ENCODE results near the gene ACADS. TPM values are rescaled to one million over a fixed set of nuclear protein-coding genes. Genes with fewer than 3 reads are reported as not detected.

The ACADS gene
- total RNA-seq, 1 donor from 2014 or later: 7.2 TPM

- Mint-ChIP-seq H3K36me3 (ENCODE audit: low read depth) (no peaks in the 10 kb centered on the region), H3K27ac (ENCODE audit: unreplicated experiment) (no peak overlapping the region), H3K4me3 (ENCODE audit: unreplicated experiment) (no peak overlapping the region), H3K4me1 (ENCODE audit: low read depth) (no peaks in the 10 kb centered on the region), H3K9me3 (ENCODE audit: low read depth) (peaks cover 2% of the 10 kb centered on the region), H3K27me3 (ENCODE audit: low read depth) (no peaks in the 10 kb centered on the region)
- no peak for DNase-seq (ENCODE audit: low spot score)
- TF ChIP-seq CTCF (IDR thresholded peaks at IDR 0.05): no peak
Measured at GRCh38 chr12:120749256-120749655, 23.6 kb downstream of the ACADS start.

GRCh38 chr12:120750806-120751205 lies 25.2 kb downstream of the ACADS start:
- peaks cover 3% of the 10 kb centered on the region for H3K36me3 Mint-ChIP-seq (ENCODE audit: low read depth)

GRCh38 chr12:120751389-120751788 lies 25.8 kb downstream of the ACADS start:
- Mint-ChIP-seq H3K36me3 (ENCODE audit: low read depth) (peaks cover 3% of the 10 kb centered on the region), H3K9me3 (ENCODE audit: low read depth) (peaks cover 11% of the 10 kb centered on the region), H3K27ac (ENCODE audit: unreplicated experiment) (peak overlapping the region; percentile 2), H3K4me3 (ENCODE audit: unreplicated experiment) (no peak overlapping the region), H3K27me3 (ENCODE audit: low read depth) (no peaks in the 10 kb centered on the region), H3K4me1 (ENCODE audit: low read depth) (no peaks in the 10 kb centered on the region)
- no peak for TF ChIP-seq CTCF (IDR thresholded peaks at IDR 0.05)
- no peak for DNase-seq (ENCODE audit: low spot score)

More at GRCh38 chr12:120750806-120751205, 25.2 kb downstream of the ACADS start:
- no peaks in the 10 kb centered on the region for H3K4me1 Mint-ChIP-seq (ENCODE audit: low read depth)
- no peak overlapping the region for H3K4me3 Mint-ChIP-seq (ENCODE audit: unreplicated experiment)
- peak; percentile 25 for TF ChIP-seq CTCF (IDR thresholded peaks at IDR 0.05)
- no peaks in the 10 kb centered on the region for H3K27me3 Mint-ChIP-seq (ENCODE audit: low read depth)
- H3K27ac Mint-ChIP-seq (ENCODE audit: unreplicated experiment): no peak overlapping the region
- DNase-seq (ENCODE audit: low spot score): no peak
- H3K9me3 Mint-ChIP-seq (ENCODE audit: low read depth): peaks cover 11% of the 10 kb centered on the region

GRCh38 chr12:120754792-120755191 lies 29.2 kb downstream of the ACADS start:
- H3K4me1 Mint-ChIP-seq (ENCODE audit: low read depth): no peaks in the 10 kb centered on the region
- H3K27ac Mint-ChIP-seq (ENCODE audit: unreplicated experiment): no peak overlapping the region
- no peaks in the 10 kb centered on the region for H3K27me3 Mint-ChIP-seq (ENCODE audit: low read depth)
- no peak overlapping the region for H3K4me3 Mint-ChIP-seq (ENCODE audit: unreplicated experiment)
- H3K36me3 Mint-ChIP-seq (ENCODE audit: low read depth): peaks cover 5% of the 10 kb centered on the region
- peaks cover 11% of the 10 kb centered on the region for H3K9me3 Mint-ChIP-seq (ENCODE audit: low read depth)
- no peak for TF ChIP-seq CTCF (IDR thresholded peaks at IDR 0.05)
- no peak for DNase-seq (ENCODE audit: low spot score)

- no peak for TF ChIP-seq CTCF (IDR thresholded peaks at IDR 0.05)
- H3K36me3 Mint-ChIP-seq (ENCODE audit: low read depth): peaks cover 7% of the 10 kb centered on the region
- H3K27ac Mint-ChIP-seq (ENCODE audit: unreplicated experiment): no peak overlapping the region
- no peak for DNase-seq (ENCODE audit: low spot score)
- no peaks in the 10 kb centered on the region for H3K27me3 Mint-ChIP-seq (ENCODE audit: low read depth)
- H3K4me3 Mint-ChIP-seq (ENCODE audit: unreplicated experiment): no peak overlapping the region
- H3K4me1 Mint-ChIP-seq (ENCODE audit: low read depth): no peaks in the 10 kb centered on the region
- H3K9me3 Mint-ChIP-seq (ENCODE audit: low read depth): peaks cover 11% of the 10 kb centered on the region
Measured at GRCh38 chr12:120755269-120755668, 29.6 kb downstream of the ACADS start.
